GM19328 (cell line): ENCODE results near the gene PDLIM5.
"Not testable (repeated sequence)": the region's sequence is repeated elsewhere in the genome, so short reads cannot be mapped to it uniquely, and the experiment has no call there.

ENCODE experiments used
- ATAC-seq: cut with Tn5 transposase; IDR thresholded peaks from one replicate; pipeline ENCODE4 v1.9.1; 2021; ENCODE audit warnings: mild to moderate bottlenecking, moderate library complexity; ENCODE audit not compliant: unreplicated experiment

Gene PDLIM5

DNA sequence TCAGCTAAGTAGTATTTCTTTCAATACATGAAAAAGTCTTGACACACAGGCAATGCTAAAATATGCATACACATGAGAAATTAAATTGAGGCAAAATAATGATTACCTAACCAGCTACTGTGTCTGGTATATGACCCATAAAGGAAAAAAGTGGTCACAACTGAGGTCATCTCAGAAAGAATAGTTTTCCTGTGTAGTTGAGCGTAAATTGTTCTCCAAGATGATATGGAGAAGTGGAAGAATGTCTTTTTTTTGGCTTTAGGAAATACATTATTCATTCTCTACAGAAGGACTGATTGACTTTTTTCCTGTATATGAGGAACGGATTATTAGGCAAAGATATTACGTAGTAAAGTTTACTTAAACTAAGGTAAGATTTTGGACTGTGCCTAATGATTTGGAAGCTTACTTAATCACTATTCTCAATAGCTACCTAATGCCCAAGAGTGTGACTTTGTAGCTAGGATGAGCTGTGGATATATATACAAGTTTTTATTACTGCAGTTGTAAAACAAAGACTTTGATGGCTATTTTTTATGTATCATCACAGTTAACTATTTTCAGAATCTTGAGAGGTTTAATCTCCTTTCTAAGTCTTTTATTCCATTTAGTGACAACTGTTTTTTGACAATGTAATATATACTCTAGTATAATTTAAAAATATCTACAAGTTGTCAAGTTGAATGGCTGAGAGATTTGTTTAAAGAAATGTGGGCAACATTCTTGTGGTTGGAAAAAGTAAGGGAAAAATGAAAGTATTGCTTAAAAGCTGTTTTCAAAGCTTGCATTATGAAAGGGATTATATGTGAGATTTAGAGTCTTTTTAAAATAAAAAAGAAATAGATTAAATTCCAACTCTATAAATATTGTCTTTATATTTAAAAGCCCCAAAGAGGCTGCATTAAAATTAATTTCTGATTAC is 100.2 kb downstream of the PDLIM5 start:
- no peak for ATAC-seq

DNA sequence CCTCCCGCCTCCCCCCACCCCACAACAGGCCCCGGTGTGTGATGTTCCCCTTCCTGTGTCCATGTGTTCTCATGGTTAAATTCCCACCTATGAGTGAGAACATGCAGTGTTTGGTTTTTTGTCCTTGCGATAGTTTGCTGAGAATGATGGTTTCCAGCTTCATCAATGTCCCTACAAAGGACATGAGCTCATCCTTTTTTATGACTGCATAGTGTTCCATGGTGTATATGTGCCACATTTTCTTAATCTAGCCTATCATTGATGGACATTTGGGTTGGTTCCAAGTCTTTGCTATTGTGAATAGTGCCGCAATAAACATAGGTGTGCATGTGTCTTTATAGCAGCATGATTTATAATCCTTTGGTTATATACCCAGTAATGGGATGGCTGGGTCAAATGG is 104.3 kb downstream of the PDLIM5 start:
- ATAC-seq, result not testable (repeated sequence)

DNA sequence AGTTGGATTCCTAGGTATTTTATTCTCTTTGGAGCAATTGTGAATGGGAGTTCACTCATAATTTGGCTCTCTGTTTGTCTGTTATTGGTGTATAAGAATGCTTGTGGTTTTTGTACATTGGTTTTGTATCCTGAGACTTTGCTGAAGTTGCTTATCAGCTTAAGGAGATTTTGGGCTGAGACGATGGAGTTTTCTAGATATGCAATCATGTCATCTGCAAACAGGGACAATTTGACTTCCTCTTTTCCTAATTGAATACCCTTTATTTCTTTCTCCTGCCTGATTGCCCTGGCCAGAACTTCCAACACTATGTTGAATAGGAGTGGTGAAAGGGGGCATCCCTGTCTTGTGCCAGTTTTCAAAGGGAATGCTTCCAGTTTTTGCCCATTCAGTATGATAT is 105.9 kb downstream of the PDLIM5 start:
- not testable (repeated sequence) for ATAC-seq

DNA sequence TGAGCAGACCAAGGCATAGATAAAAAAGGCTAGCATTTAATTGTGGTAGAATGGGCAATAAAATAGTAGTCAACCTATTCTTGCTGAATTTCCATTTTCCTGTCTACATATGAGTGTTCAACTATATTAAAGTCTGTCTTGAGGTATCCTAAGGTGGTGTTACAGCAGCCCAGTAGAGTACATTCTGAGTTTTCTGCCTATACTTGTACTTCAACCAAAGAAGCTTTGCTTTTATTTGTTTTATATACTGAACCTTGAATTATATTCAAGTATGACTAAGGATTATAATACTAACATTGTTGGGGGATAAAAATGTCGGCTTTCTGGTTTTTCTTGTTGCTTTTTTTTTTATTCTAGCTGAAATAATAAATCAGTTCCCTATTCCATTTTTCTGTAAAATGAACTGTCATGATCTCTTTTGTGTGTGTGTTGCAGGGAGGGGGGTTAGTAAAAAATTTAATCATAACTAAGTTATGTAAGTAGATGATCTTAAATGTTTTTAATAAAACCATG is 106.7 kb downstream of the PDLIM5 start:
- no peak for ATAC-seq

DNA sequence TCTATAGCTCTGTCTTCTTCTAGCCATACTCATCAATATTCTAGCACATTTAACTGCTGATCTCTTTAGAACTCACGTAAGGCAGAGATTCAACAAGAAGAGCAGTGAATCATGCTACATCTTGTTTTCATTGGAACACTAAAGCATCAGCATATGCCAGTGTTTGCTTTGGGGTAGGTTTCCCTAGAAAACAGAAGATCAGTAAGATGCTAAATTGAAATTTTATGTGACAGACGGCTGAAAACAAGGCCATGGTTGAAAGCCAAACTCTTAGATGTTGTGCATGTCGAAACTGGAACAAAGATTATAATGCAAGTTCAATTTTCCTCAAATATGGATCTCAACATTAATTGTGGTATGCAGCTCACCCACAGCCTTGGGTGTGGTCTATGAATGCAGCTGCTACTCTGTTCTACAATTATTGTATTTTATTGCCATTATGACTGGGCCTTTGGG is 107.6 kb downstream of the PDLIM5 start:
- no peak for ATAC-seq

DNA sequence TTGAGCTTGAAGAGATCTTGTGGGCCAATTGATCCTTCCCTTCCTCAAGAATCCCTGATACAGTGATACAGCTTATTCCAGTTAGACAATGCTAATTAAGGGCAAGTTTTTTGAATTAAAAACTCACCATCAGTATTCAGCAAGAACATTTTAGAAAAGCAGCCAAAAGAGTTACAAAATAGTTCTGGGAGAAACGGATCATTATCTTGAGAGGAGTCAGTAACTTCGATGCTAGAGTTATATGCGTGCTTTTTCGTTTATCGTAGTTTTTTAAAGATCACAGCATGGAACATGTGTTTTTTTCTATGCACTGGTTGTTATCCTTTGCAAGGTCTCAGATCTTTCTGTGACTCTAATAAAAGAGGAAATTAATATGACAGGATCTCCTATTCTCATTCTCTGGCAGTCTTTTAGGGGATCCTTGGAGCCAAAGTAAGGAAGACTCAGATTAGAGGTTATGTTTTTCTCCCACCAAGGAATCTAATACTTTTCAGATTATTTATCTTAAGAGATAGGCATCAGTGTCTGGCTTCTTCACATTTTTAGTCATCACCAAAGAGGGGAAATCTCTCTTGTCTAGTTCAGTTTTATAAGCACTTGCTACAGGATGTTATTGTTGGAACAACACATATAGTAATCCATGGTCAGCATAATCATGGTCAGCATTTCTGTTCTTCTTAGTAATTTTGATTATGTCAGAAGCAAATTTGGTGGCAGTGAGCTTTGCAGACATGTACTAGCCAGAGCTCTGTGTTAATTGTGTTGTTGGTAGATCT is 109.7 kb downstream of the PDLIM5 start:
- ATAC-seq, result no peak

DNA sequence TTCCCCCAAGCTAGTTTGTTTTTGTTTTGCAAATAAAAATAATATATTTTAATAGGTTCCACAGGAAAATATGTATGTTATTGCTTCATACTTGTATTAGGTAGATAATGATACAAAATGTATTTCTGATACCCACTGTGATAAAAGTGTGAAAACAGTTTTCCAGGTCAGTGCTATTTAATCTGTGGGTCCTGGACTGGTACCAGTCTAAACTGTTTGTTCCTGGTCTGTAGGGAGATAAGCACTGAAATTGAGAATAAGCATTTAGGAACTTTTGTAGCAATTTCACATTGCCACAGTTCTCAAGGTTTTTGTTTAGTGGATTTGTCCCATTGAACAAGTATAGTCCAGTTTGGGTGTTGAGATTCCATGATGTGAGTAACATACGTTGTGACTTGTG is 110.5 kb downstream of the PDLIM5 start:
- no peak for ATAC-seq

DNA sequence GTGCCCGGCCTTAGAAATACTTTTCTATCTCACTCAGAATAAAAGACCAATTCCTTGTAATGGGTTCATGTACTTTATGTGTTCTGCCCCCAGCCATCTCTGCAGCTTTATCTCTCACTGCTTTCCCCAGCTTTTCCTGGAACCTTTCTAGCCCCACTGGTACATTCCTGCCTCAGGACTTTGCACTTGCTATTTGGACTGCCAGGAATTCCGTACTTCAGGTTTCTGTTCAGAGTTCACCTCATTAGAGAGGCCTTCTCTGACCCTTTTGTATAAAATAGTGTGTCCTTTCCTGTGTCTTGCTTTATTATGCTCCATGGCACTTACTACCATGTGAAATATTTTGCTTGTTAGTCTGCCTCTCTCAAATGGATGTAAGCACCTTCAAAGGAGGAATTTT is 112.5 kb downstream of the PDLIM5 start:
- no peak for ATAC-seq

- no peak for ATAC-seq
These were observed 114.7 kb downstream of the PDLIM5 start for GRCh38 chr4:94566420-94566819.

GRCh38 chr4:94567811-94568210 is 116.1 kb downstream of the PDLIM5 start:
- no peak for ATAC-seq

GRCh38 chr4:94570558-94570957 is 118.8 kb downstream of the PDLIM5 start:
- ATAC-seq, result no peak

DNA sequence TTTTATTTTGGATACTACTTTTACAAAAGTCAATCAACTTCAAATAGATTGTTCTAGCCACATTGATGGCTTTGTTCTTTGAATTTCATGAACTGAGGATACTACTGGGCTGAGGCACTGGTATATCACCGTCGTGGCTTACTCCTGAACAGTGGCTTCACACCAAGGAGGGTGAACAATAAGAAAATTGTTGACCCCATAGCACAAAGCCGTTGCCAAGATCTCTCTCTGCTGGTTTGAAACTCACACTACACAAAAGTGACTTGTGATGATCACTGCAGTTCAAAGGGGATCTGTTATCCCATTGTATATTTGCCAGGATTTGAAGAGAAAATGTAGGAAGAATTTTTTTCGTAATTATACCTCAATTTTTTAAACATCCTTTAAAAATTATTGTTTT is 119.6 kb downstream of the PDLIM5 start:
- no peak for ATAC-seq

GRCh38 chr4:94571715-94572114 is 120.0 kb downstream of the PDLIM5 start:
- no peak for ATAC-seq

DNA sequence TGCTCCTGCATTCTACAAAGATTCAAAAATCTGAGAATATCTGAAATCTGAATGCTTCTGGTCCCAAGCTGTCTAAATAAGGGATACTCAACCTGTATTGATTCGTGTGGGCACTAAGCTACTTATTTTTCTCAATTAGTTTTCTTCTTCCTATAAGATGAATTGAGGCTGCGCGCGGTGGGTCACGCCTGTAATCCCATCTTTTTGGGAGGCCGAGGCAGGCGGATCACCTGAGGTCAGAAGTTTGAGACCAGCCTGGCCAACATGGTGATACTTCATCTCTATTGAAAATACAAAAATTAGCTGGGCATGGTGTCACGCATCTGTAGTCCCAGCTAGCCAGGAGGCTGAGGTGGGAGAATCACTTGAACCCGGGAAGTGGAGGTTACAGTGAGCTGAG is 122.3 kb downstream of the PDLIM5 start:
- ATAC-seq, result no peak

DNA sequence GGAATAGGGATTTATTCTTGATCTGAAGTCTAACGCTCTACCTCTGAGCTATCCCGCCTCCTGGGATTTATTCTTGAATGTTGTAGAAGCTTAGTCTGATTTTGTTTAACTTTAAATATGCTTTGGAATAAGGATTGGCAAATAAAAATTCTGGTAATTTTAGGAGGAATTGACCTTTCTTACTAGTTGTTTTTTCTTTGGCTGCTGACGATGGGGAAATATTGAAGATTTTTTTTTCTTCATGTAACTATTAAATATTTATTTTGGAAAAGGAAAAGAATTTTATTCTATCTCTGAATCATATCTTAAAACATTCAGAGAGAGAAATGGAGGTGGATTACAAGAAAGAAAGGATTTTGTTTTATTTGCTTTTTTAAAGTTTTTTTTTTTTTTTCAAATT is 122.9 kb downstream of the PDLIM5 start:
- no peak for ATAC-seq

DNA sequence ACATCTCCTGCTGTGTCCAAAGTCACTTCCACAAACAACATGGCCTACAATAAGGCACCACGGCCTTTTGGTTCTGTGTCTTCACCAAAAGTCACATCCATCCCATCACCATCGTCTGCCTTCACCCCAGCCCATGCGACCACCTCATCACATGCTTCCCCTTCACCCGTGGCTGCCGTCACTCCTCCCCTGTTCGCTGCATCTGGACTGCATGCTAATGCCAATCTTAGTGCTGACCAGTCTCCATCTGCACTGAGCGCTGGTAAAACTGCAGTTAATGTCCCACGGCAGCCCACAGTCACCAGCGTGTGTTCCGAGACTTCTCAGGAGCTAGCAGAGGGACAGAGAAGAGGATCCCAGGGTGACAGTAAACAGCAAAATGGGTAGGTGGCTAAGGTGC is 123.9 kb downstream of the PDLIM5 start:
- ATAC-seq, result no peak

DNA sequence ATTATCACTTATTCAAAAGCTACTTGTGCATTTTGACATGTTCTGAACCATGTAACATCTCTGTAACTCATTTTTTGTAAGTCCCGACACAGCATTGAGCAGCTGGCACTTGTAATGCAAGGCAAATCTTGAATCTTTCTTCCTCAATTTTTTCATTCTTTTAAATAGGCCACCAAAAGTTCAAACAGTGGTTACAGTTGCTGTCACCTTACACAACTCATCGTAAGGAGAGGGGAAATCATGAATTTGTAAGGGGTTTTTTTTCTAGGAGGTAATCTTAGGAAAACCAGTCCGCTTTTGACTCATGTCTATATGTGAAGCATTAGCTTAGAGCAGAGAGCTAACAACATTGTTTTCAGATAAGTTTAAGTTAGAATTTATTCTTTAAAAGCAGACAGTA is 124.5 kb downstream of the PDLIM5 start:
- ATAC-seq, result no peak

GRCh38 chr4:94577136-94577535 is 125.4 kb downstream of the PDLIM5 start:
- no peak for ATAC-seq

DNA sequence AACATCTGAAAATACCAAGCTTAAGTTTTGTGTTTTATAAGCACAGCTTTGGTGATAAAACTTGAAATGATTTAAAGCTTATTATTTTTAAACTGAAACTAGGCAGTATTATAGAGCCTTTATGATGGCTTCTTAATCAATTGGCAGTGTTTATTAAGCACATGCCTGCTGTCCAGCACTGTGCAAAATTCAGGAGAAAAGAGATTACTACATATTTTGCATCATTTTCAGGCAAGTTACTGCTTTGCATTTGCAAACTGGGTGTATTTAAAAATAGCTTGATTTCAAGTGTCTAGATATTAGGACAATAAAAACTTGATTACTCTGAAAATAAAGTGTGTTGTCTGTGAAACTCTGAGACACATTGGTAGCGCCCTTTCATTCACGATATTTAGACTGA is 126.5 kb downstream of the PDLIM5 start:
- no peak for ATAC-seq

- no peak for ATAC-seq
These were observed 130.0 kb downstream of the PDLIM5 start for GRCh38 chr4:94581766-94582165.

GRCh38 chr4:94582517-94582916 is 130.8 kb downstream of the PDLIM5 start:
- no peak for ATAC-seq
